Type B pancreatic cell (in vitro differentiated cells): ENCODE results near the gene TYMP. TPM values are rescaled to one million over a fixed set of nuclear protein-coding genes. Genes with fewer than 3 reads are reported as not detected.

ENCODE experiments used
- DNase-seq: peaks from one replicate; pipeline ENCODE4 v3.0.0; 2021; ENCODE audit warnings: mixed read lengths; ENCODE audit not compliant: unreplicated experiment; ENCODE audit errors: extremely low spot score
- H3K27ac Mint-ChIP-seq: 2 replicates; pipeline ENCODE4 v1.8.0; 2021; ENCODE audit warnings: mild to moderate bottlenecking, mixed read lengths
- H3K27me3 Mint-ChIP-seq: 2 replicates; pipeline ENCODE4 v1.8.0; 2021; ENCODE audit warnings: mixed read lengths
- H3K36me3 Mint-ChIP-seq: 2 replicates; pipeline ENCODE4 v1.8.0; 2021; ENCODE audit warnings: mixed read lengths
- H3K4me1 Mint-ChIP-seq: one replicate; pipeline ENCODE4 v1.8.0; 2021; ENCODE audit warnings: mixed read lengths; ENCODE audit not compliant: unreplicated experiment
- H3K4me3 Mint-ChIP-seq: 2 replicates; pipeline ENCODE4 v1.8.0; 2021; ENCODE audit warnings: mild to moderate bottlenecking, mixed read lengths
- H3K9me3 Mint-ChIP-seq: 2 replicates; pipeline ENCODE4 v1.8.0; 2021; ENCODE audit warnings: mixed read lengths
- CTCF ChIP-seq: fragments of 200-600 bp; sonication (generic); conservative IDR thresholded peaks from 2 replicates; pipeline ENCODE4 v1.5.0; 2021; ENCODE audit warnings: antibody characterized with exemption, mild to moderate bottlenecking
- total RNA-seq: library from RNA; stranded (reverse); gene quantifications from 2 replicates; pipeline ENCODE4 v1.2.1, GENCODE V29; 2021; ENCODE audit warnings: low replicate concordance

TYMP gene
- total RNA-seq, 1 donor from 2014 or later = 5.8 TPM

GRCh38 chr22:50528682-50529415 lies 963 bp downstream of the TYMP start:
- Mint-ChIP-seq H3K4me1 (peaks cover 15% of the 10 kb centered on the region), H3K9me3 (no peaks in the 10 kb centered on the region), H3K27ac (peak overlapping the region; percentile 75), H3K4me3 (peak overlapping the region; percentile 74), H3K27me3 (peaks cover 46% of the 10 kb centered on the region), H3K36me3 (peaks cover 4% of the 10 kb centered on the region)
- TF ChIP-seq CTCF = no peak
- no peak for DNase-seq

GRCh38 chr22:50527921-50528681 lies 1.7 kb downstream of the TYMP start:
- H3K4me3 Mint-ChIP-seq = peak overlapping the region; percentile 74
- no peak for DNase-seq
- H3K27me3 Mint-ChIP-seq = peaks cover 38% of the 10 kb centered on the region
- H3K27ac Mint-ChIP-seq = peak overlapping the region; percentile 75
- H3K9me3 Mint-ChIP-seq = no peaks in the 10 kb centered on the region
- peaks cover 4% of the 10 kb centered on the region for H3K36me3 Mint-ChIP-seq
- peaks cover 8% of the 10 kb centered on the region for H3K4me1 Mint-ChIP-seq
- no peak for TF ChIP-seq CTCF

DNA sequence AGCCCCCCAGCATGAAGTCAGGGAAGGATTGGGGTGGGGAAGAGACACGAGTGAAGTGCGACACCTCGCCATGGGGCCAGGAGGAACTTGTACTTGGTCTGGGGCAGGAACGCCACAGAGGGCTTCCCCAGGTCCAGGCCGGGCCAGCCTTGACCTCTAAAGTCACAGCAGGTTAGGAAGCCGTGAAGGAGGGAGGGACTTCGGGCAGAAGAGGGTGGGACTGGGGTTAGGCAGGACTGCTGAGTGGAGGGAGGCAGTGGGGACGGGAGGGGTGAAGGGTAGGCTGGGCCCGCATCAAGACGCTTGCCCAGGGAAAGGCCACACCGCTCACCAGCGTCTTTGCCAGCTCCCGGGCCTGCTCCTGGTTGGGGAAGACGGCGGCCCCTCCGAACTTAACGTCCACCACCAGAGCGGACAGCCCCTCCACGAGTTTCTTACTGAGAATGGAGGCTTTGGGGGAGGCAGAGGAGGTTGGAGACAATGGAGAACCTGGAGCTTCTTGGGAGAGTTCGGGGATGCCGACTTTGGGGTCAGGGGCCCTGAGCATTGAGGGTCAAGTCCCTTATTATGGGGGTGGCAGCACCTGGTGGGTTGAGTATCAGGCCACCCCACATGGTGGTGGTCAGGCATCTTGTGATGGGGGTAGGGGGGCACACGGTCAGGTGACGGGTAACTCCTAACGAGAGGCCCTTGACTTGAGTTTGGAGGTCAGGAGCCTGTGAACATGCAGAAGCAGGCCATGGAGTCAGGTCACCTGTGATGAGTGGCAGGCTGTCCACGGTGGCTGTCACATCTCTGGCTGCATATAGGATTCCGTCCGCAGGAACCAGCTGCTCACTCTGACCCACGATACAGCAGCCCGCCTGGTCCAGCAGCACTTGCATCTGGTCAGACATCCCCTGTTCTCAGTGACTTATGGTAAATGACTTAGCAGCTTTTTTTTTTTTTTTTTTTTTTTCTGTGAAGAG lies 2.7 kb downstream of the TYMP start:
- H3K36me3 Mint-ChIP-seq = peaks cover 4% of the 10 kb centered on the region
- H3K27me3 Mint-ChIP-seq = peaks cover 29% of the 10 kb centered on the region
- peak overlapping the region; percentile 74 for H3K4me3 Mint-ChIP-seq
- peaks cover 6% of the 10 kb centered on the region for H3K4me1 Mint-ChIP-seq
- DNase-seq = no peak
- no peaks in the 10 kb centered on the region for H3K9me3 Mint-ChIP-seq
- peak overlapping the region; percentile 75 for H3K27ac Mint-ChIP-seq
- TF ChIP-seq CTCF = no peak

GRCh38 chr22:50526108-50526833 lies 3.5 kb downstream of the TYMP start:
- peaks cover 6% of the 10 kb centered on the region for H3K4me1 Mint-ChIP-seq
- H3K4me3 Mint-ChIP-seq = peak overlapping the region; percentile 74
- peak overlapping the region; percentile 46 for H3K27ac Mint-ChIP-seq
- peaks cover 4% of the 10 kb centered on the region for H3K36me3 Mint-ChIP-seq
- no peak for DNase-seq
- H3K27me3 Mint-ChIP-seq = peaks cover 28% of the 10 kb centered on the region
- peak; percentile 78 for TF ChIP-seq CTCF
- H3K9me3 Mint-ChIP-seq = no peaks in the 10 kb centered on the region

DNA sequence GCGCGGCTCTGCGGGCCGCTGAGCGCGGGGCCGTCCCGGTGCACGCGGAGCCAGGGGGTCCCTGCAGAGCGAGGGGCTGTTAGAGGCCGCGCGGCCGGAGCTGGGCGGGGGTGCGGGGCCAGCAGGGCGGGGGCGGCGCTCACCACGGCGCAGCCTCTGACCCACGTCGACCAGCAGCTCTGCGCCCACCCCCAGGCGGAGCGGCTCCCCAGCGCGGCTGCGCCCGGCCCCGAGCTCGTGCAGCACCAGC lies 4.0 kb downstream of the TYMP start:
- Mint-ChIP-seq H3K9me3 (no peaks in the 10 kb centered on the region), H3K27ac (no peak overlapping the region), H3K4me1 (peaks cover 6% of the 10 kb centered on the region), H3K4me3 (peak overlapping the region; percentile 81), H3K27me3 (peaks cover 23% of the 10 kb centered on the region), H3K36me3 (peaks cover 4% of the 10 kb centered on the region)
- no peak for DNase-seq
- no peak for TF ChIP-seq CTCF
